ENCODE data around the gene NR1D2.

GRCh38 chr3:23937296-23937695, 7.8 kb upstream of the NR1D2 start:
- TF ChIP-seq ZNF146 (tag by site-specific recombination; IDR thresholded peaks at IDR 0.05) (no peak), ZEB2 (tag by site-specific recombination; IDR thresholded peaks at IDR 0.05) (no peak)

Data from HEK293 (cell line).